Activated T-helper 9 cell treated with anti-CD3 and anti-CD28 coated beads, Interleukin-2, amount 50 U/mL, for 16 hours (primary cell): Measurements from ENCODE around the gene DAB1.

ENCODE experiments used
- DNase-seq: peaks from one replicate; pipeline ENCODE4 v3.0.0-alpha.2; 2020; ENCODE audit warnings: low read depth

The DAB1 gene

DNA sequence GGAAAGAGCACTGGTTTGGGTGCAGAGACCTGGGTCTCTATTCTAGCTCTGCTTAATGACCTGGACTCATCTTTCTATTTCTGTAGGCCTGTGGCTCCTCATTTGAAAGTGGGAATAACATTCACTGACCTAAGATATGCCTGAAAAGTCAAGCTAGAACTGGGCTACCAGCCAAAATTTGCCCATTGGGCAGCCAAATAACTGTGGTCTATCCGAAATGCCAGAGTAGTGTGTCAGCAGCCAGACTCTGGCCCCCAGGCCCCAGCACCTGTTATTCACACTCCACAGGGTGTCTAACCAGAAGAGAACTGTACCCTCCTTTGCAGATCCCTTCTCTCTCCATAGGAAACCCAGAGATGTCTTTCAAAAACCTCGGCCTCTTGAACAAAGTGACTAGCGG, 12.6 kb downstream of the DAB1 start:
- no peak for DNase-seq

DNA sequence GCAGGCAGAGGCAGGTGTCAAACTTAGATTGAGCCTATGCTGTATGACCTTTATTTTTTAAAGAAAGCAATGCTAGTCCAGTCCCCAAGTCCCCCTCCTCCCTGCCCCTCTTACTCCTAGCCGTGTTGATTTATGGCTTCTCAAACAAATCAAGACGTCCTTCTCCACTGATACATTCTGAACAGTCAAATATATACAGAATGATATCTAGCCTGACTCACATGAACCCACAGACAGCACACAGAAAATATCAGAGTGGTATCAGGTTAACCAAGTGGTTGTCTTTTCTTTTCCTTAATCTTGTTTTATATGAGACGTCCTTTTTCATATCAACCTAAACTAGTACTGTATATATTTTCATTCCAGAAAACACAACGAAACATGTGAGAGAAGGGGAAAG, 13.4 kb downstream of the DAB1 start:
- DNase-seq: no peak

DNA sequence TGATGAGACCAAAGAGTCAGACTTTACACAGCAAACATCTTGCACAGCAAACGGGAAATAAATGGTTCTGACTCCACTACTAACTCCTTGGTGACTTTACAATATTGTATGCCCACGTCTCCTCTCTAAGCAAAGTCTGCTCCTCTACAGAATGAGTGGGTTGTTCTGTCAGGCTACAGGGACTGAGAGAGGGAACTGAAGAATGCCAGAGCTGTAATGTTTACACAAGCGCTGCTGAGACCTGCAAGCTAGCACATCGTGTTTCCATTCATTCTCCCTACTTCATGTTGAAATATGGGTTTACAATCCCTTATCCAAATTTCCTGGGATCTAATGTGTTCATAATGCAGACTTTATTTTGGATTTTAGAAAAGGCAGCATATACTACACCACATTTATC, 15.9 kb downstream of the DAB1 start:
- no peak for DNase-seq

GRCh38 chr1:57406428-57406970, 17.4 kb downstream of the DAB1 start:
- no peak for DNase-seq

DNA sequence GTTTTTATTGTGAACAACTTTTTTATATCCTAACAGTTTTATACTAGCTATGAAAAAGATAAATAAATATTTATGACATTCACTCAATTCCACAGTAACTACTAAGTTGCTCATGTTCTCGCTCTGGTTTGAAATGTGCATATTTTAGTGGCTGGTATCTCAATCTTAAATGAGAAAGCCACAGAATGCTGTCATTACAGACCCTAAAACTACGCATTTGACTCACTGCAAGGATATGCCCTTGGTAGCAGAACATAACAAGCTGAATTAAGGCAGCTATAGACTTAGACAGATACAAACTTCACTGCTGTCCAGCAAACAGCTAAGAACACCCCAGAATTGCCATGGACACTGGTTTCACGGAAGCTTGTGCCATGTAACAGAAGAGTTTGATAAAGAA, 19.0 kb downstream of the DAB1 start:
- DNase-seq: no peak

GRCh38 chr1:57403201-57403600, 20.7 kb downstream of the DAB1 start:
- DNase-seq: no peak

DNA sequence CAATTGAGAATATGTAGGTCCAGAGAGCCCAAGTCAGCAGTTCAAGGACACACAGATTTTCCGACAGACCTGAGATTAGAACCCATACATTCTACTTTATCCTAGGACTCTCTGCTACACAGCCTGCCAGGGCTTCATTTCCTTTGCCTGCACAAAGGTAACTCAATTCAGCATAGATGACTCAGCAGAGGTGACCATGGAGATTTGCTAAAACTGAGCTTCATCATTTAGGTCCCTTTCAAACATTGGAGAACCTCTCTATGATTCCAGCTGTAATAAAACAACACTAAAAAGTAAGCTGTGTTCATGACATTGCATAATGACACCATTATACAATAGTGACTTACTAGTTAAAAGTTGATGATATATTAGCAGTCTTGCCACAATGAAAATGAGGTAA, 22.2 kb downstream of the DAB1 start:
- DNase-seq: no peak

GRCh38 chr1:57400048-57400447, 23.8 kb downstream of the DAB1 start:
- no peak for DNase-seq

DNA sequence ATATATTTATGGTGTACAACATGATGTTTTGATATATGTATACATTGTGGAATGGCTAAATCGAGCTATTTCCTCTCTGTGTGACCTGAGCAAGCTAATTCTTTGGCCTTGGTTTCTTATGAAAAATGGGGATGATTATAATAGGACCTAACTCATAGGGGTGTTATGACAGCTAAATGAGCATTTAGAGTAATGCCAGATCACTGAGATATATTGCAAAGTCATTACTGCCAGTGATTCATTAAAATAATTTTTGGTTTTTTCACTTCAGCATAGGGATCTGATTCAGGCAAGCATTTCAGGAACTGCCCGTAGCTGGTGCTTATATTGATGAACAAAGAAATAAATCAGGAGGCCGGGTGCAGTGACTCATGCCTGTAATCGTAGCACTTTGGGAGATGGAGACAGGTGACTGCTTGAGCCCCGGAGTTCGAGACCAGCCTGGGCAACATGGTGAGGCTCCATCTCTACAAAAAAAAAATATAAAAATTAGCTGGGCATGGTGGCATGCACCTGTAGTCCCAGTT, 30.7 kb downstream of the DAB1 start:
- no peak for DNase-seq

DNA sequence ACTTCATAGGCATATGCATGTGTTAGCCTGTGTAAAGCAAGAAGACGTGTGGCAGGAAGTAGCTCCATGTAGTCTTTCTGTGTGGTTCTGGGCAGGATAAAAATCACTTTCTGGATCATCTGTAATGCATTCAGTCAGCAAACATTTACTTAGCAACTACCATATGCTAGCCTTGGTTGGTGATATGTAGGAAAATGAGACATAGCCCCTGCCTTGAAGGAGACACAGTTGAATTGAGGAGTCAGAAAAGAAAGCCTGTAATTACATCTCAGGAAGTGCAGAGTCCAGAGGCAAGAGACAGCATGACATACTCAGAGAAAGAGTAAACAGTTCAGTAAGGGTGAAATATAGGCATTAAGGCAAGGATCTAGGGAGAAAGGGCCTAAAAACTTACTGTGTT, 38.5 kb downstream of the DAB1 start:
- no peak for DNase-seq

DNA sequence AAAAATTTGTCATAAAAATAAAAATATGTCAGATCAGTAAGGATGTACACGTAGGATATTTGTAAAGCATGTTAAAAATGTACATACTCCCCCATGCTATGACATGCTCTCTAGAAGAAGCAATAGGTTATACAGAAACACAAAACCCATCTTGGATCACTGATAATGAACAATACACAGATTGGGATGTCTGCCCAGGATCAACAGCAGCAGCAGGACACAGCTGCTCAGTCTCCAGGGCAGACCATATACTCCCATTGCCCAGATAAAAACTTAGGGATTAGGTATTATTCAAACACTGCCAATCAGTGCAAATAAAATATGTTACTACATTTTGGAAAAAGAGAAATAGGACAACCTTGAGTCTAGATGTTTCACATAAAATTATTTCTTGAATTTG, 39.0 kb downstream of the DAB1 start:
- DNase-seq: no peak

GRCh38 chr1:57384284-57384683, 39.6 kb downstream of the DAB1 start:
- no peak for DNase-seq

DNA sequence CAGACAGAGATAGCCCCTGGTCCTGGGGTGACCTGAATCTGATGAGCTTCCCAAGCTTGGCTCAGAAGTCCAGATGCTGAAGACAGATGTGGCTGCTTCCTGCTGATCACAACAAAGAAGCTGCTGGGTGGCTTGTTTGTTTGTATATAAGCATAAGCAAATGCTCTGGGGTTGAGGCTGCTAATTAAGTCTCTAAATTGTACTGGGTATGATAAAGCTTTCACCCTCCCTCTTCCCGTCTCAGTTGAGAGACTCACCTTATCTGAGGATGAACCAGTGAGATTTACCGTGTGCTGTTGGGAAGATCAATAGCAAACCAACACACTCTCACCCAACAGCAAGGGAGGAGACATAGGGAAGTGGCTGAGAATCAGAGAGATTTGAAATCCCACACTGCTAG, 42.0 kb downstream of the DAB1 start:
- no peak for DNase-seq

DNA sequence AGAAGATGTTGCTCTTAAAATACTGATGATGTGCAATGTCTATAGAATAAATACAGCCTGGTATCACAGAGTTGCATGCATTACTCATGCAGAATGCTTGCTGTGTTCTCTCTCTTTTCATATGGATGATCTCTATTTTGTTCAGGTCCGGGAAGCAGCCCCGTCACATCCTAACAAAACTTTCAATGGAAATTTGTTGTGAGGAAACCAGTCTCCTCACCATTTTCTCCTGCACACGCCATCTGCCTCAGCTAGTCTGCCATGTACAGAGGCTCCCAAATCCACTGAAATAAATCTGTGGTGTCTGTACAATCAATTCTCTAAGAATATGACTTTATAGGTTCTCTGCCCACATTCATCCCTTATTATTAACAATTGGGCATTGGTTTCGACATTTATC, 42.4 kb downstream of the DAB1 start:
- no peak for DNase-seq

GRCh38 chr1:57380923-57381322, 42.9 kb downstream of the DAB1 start:
- DNase-seq: no peak

- DNase-seq: no peak
Measured at GRCh38 chr1:57378534-57378933, 45.3 kb downstream of the DAB1 start.

DNA sequence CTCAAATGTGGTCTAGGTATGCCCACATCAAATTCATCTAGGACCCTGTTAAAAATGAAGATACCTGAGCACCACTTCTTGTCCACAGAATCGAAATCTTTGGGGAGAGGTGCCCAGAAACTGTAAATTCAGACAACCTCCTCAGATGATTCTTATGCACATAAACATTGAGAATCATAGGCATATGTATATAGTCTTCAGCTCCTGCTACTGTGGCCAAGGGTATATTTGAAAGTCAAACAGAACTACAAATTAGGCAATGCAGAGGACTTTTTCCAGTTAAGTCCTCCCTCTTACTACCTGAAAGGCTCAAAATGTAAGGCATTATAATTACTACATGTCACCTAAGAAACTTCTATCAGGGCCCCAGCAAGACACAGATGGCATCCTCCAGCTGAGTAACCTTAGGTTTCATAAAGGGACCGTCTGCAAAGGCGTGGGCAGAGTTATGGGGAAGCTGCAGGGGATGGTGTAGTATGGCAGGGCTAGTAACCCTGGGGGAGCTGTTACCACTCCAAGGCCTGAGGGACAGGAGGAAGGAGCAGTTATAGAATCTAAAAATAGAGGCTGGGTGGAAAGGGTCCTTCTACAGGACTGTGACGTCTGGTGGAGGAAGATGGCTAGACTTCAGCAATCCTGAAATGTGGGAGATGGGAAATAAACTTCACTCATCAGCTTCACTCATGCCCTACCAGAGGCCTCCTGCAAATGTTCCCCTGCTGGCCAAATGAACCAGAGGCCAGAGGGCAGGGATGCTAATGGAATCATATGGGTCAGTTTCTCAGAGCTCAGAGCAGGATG, 46.3 kb downstream of the DAB1 start:
- DNase-seq: no peak

DNA sequence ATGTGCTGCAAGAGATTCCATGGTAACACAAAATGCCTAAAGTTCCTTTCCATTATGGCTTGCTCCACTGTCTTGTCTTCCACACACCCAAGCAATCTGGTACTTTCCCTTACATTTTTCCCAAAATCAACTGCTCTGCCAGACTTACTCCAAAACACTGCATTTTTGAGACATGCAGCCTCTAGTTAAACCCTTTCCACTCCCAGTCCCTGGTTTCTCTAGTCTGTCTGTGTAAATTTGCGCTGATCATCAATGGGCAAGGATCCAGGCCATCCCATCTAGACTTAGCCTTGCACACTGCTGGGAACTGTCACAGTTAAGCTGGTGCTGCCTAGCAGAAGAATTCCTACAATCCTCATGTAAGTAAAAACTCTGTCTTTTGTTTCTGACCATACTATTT, 47.8 kb downstream of the DAB1 start:
- no peak for DNase-seq

GRCh38 chr1:57369889-57370288, 54.0 kb downstream of the DAB1 start:
- DNase-seq: no peak

GRCh38 chr1:57367945-57368344, 55.9 kb downstream of the DAB1 start:
- no peak for DNase-seq

- no peak for DNase-seq
Measured at GRCh38 chr1:57363643-57364042, 60.2 kb downstream of the DAB1 start.

DNA sequence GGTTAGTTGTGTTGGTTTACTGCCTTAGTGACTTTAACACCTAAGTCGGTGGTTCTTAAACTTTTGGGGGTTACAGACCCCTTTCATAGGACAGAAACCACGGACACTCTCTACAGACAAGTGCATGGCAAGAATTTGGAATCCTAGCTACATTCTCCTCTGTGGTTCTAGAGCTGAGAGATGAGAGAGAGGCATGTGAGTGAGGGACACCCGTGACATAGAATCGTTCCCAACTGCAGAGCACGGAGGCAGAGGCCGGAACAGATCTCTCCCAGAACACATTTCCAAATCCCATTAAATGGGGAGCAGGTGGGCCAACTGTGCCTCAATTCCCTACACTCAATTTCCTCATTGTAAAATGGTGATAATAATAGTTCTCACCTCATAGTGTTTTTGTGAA, 60.7 kb downstream of the DAB1 start:
- DNase-seq: no peak

GRCh38 chr1:57362480-57362879, 61.4 kb downstream of the DAB1 start:
- DNase-seq: no peak

DNA sequence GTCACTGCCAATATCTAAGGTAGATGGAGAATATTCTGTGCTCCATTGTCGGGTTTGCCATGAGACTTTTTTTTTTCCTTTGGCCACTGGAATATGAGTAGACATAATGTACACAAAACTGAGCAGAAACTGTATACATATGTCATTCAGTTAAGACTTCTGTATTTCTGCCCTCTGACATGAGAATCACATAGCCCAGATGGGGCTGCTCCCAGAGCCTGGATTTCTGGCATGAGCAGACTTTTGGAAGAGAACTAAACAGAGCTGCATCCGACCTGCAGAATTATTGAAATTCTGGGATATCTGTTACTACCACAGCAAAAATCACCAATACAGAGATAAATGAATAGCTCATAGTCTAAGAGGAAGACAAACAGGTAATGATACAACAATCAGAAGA, 62.3 kb downstream of the DAB1 start:
- DNase-seq: no peak
